Activated CD8-positive, alpha-beta memory T cell treated with anti-CD3 and anti-CD28 coated beads, Interleukin-2, amount 50 U/mL, for 48 hours (primary cell): ENCODE results near the gene GFI1B.
"Not testable (repeated sequence)": the region's sequence is repeated elsewhere in the genome, so short reads cannot be mapped to it uniquely, and the experiment has no call there.

Experiments
- DNase-seq: peaks from one replicate; pipeline ENCODE4 v3.0.0-alpha.2; 2020

GFI1B gene

DNA sequence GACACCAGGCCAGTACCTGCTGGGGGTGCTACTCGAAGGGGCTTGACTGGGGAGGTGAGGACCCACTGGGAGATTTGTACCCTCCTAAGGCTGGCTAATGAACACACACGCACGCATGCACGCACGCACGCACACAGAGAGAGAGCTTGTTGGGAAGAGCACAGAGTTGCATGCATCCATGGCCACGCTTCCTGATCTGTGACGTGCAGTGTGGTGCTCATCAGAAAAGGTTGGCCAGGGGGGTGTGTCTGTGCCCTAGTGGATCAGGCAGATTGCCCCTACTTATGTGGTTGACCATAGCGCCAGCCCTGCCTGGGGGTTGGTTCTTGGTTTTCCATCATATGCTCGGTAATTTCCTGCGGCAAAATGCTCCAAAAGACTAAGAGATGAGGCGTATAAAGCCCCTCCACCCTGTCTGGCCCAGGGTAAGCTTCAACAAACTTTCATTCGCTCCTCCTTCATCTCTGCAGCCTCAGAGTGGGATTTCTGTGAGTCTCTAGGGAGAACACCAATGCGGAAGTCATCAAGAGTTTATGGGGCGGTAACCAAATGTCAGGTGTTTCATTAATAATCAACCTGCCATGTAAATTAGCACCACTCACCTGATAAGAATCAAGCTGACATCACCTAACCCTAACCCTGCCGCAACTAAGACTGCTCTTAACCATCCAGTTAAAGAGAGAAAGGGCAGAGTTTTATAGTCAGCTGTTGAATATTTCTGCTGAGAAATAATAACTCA, 8.0 kb upstream of the GFI1B start:
- no peak for DNase-seq

DNA sequence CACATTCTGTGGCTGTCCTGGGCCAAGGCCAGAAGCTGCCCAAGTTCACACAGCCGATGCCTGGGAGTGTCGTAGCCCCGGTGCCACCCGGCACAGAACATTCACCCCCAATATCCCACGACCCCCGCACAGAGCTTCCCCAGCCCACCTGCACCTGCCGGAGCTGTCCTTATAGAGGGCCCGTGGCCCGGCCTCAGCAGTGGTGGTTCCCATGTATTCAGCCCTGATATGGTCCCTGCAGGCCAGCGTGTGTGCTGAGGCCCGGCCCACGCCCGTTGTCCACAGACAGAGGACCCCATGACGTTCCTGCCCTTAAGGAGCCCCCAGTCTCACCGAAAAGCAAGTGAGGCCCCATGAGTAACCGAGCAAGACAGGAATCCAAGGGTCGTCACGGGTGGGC, 5.3 kb upstream of the GFI1B start:
- DNase-seq: no peak

DNA sequence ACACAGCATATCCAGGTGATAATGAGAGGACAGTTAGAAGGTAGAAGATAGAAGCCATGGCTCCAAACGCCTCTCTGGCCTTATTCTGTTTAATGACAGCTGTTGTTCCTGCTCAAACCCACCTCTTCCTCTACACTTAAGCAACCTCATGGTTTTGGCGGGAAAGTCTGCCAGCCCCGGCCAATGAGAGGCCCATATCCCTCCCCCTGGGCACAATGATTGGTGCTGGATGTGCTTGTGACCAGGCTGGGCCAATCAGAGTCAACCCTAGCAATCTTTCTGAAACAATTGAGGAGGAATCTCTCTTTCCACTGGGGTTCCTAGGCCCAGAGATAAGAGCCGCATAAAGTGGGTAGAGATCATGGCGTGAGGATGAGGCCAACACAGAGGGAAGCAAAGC, 4.8 kb upstream of the GFI1B start:
- DNase-seq: no peak

DNA sequence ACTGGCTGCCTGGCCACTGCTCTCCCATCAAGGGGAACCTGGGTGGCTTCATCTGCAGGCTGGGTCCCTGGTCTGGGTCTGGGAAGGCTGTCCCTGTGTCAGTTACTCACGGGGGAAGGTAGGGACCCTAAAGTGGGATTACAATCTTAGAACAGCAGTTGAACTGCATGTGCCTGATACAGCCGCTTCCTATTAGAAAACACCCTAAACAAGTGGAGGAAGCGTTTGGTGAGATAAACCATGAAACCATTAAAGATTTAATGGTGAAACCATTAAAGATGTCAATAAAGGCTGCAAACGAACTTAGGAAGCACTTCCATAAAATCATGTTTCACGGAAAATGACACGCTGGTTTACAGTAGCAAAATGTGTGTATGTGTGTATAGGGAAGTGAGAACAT, 2.5 kb upstream of the GFI1B start:
- DNase-seq: no peak

DNA sequence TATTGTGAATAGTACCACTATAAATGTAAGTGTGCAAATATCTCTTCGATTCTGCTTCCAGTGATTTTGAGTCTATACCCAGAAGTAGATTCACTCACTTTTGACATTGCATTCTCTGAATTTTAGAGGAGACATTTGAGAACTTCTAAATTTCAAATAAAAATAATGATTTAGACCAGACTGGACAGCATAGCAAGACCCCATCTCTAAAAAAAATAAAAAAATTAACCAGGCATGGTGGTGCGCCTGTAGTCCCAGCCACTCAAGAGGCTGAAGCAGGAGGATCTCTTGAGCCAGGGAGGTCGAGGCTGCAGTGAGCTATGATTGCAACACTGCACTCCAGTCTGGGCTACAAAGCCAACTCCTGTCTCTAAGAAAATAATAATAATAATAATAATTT, 1.9 kb upstream of the GFI1B start:
- DNase-seq: no peak

DNA sequence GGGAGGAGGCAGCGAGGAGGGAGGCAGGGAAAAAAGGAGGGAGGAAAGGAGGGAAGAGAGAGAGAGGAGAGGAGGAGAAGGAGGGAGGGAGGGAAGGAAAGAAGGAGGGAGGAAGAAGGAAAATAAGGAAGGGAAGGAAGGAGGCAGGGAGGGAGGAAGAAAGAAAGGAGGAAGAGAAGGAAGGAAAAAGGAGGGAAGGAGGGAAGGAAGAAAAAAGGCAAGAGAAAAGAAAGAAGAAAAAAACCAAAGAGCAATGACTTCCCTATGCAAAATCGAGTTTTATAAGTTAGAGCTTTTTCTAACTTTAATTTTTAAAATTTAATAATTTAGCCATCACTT, 413 bp upstream of the GFI1B start:
- DNase-seq: no peak

- no peak for DNase-seq
These were observed 1.7 kb downstream of the GFI1B start for GRCh38 chr9:132980157-132980556.

- DNase-seq: no peak
These were observed 4.0 kb downstream of the GFI1B start for GRCh38 chr9:132982458-132982857.

DNA sequence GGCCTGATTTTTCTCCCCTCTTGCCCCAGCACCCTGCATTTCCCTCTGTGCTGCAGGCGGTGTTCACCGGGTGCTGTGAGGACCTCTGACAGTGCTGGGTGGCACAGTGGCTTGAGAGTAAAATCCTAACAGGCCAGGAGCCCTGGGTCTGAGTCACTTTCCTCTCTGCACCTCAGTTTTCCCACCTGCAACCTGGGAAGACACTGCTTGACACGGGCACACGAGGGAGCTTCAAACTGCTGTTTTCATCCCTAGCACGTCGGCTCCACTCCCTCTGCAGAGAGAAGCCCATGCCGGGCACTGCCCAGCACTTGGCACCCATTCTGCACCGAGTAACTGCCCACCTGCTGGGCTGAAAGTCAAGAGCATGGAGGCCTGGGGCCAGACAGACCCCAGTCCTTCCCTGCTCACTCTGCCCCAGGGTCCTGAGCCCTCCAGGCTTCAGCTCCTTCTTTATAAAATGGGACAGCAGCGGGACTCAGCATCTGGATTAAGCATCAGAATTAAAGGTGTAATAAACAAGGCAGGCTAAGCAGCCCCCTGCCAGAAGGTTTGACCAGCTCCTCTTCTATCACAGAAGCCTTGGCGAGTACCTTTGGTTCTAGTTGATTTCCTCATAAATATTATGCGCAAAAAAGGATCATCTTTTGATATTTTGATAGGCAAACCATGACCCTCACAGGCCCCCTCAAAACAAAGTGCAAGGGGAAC, 5.2 kb downstream of the GFI1B start:
- DNase-seq: no peak

- no peak for DNase-seq
These were observed 5.9 kb downstream of the GFI1B start for GRCh38 chr9:132984202-132985070.

DNA sequence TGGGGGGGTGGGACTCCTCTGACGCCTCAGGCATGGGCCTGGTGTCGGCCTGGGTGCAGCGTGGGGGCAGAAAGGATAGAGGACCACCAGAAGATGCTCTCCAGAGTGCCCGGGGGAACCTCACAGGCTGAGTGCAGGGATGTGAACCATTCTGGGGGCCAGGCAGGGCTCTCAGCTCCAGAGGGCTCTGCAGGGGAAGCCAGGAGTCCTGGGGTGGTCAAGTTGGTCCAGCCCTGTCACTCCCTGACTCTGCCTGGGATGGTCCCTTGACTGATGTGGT, 6.5 kb downstream of the GFI1B start:
- DNase-seq: no peak

GRCh38 chr9:132985489-132985888, 7.0 kb downstream of the GFI1B start:
- DNase-seq: no peak

GRCh38 chr9:132986114-132986513, 7.6 kb downstream of the GFI1B start:
- no peak for DNase-seq

DNA sequence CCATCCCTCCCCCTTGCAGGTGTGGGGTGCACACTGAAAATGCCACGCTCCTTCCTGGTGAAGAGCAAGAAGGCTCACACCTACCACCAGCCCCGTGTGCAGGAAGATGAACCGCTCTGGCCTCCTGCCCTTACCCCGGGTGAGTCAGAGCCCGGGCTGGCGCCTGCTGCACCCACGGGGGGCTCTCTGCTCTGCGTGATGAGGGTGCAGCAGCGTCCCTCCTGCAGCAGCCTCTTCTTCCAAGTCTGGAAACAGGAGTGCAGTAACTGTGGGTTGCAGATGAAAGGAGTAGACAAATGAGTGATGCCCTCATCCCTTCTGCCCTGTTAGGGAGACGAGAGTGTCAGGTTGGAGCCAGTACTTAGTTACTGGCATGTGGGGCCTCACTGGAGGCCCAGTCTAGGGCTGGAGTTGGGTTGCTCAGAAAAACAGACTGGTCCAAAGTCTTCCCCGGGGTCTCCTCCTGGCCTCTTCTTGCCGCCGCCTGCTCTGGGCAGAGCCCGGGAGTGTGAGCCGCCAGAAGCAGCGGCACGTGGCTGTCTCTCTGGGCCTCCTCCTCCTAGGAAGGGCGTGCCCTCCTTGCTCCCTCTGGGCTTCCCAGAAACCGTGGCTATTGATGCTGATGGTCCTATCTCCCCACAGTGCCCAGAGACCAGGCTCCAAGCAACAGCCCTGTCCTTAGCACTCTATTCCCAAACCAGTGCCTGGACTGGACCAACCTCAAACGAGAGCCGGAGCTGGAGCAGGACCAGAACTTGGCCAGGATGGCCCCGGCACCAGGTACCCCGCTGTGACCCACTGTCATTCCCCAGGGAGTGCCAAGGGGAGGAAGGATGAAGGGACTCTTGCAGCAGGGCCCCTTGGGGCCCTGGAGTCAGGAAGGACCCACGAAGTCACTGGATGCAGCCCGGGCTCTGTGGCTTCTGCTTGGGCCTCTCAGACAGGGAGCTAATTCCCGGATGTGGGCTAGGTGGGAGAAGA, 8.4 kb downstream of the GFI1B start:
- no peak for DNase-seq

DNA sequence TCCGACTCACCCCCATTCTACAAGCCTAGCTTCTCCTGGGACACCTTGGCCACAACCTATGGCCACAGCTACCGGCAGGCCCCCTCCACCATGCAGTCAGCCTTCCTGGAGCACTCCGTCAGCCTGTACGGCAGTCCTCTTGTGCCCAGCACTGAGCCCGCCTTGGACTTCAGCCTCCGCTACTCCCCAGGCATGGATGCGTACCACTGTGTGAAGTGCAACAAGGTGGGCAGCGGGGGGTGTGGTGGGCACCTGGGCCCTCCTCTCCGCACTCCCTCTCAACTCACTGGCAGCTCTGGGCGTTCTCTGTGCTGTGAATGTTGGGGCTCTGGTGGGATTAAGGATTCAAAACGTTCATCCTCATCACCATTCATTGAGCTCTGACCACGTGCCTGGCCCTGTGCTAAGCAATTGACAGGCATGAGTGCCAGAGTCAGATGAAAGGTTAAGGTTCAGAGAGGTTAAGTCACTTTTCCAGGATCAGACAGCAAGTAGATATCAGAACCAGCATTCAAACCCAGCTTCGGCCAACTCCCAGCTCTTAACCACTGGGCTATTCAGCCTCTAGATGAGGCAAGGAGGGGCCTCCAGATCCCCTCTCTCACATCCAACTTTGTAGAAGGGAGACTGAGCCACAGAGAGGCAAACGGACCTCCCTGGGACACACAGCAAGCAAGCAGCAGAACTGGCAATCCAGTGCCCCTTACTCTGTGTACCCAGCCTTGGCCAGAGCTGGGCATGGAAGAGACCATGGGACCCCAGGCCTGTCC, 9.9 kb downstream of the GFI1B start:
- DNase-seq: no peak

GRCh38 chr9:132989014-132989310, 10.5 kb downstream of the GFI1B start:
- DNase-seq: no peak

DNA sequence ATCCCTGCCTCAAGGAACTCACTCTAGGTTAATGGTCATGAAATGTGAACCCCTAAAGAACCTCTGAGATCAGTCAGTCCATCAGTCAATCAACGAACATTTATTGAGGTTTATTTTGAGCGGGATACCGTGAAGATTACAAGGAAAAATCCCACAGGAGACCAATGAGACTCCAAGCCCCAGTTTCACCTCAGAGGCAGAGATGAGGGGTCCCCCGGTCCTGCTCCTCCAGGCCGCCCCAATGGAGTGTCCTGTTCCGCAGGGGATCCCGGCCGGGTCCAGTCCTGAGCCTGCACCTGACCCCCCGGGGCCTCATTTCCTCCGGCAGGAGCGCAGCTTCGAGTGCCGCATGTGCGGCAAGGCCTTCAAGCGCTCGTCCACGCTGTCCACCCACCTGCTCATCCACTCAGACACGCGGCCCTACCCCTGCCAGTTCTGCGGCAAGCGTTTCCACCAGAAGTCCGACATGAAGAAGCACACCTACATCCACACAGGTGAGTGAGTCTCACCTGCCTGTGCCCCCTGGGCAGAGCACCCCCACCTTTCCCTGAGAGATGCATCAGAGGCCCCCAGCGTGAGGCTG, 11.0 kb downstream of the GFI1B start:
- no peak for DNase-seq

GRCh38 chr9:132989998-132990557, 11.6 kb downstream of the GFI1B start:
- not testable (repeated sequence) for DNase-seq

DNA sequence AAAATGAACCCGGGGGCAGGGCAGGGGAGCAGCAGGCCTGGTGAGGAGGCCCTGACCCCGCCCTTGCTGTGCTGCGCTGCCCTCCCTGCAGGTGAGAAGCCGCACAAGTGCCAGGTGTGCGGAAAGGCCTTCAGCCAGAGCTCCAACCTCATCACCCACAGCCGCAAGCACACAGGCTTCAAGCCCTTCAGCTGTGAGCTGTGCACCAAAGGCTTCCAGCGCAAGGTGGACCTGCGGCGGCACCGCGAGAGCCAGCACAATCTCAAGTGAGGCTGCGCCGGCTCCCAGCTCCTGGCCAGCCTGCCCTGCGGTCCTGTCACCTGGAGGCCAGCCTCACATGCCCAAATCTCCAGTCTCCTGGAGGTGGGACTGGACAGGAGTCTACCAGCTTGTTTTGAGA, 12.3 kb downstream of the GFI1B start:
- DNase-seq: no peak

DNA sequence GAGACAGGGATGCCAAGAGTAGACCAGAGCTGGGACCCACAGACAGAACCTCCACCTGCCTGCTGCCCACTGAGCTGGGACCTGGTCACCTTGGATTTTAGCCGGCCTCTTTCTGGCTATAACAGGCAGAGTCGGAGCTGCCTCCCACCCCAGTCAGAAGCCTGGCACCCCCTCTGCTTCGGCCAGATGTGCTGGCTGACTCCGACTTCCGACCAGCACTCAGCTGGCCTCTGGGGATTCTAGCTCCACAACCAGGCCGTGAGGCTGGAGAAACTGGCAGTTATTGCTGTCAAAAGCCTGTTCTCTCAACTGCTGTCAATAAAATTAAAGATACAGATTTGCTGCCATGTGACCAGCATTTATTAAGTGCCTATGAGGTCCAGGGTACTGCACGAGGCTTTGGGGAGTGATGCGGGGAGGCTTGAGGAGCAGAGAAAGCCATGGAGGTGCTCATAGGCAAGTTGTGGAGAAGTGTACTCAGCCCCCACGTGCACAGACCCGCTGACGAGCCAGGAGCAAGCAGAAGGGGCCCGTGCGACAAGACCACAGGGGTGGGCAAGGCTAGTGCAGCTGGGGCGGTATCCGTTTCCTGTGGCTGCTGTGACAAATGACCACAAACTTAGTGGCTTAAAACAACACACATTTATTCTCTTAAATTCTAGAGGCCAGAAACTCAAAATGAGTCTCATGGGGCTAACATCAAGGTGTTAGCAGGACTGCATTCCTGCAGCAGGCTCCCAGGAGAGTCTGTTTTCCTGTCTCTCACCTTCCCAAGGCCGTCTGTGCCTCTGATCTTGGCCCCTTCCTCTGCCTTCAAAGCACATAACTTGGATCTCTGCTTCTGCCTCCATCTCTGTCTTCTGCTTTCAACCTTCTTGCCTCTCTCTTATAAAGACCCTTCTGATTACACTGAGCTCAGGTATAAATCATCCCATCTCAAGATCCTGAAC, 13.1 kb downstream of the GFI1B start:
- DNase-seq: no peak
